Testis (tissue), 3 donors: ENCODE results near the gene CFDP1. TPM values are rescaled to one million over a fixed set of nuclear protein-coding genes. Genes with fewer than 3 reads are reported as not detected.

Experiments
- DNase-seq: peaks from one replicate; pipeline ENCODE4 v3.0.0-alpha.2; 2019
- H3K27ac ChIP-seq, 2 donors: fragments of 200-600 bp; sonication (generic); one replicate each; pipeline ENCODE4 v1.5.1; 2019
- H3K27me3 ChIP-seq: fragments of 200-600 bp; sonication (generic); one replicate; pipeline ENCODE4 v1.5.1; 2019
- H3K36me3 ChIP-seq: fragments of 200-600 bp; sonication (generic); one replicate; pipeline ENCODE4 v1.5.1; 2017; ENCODE audit warnings: low read depth; ENCODE audit errors: missing control alignments
- H3K4me1 ChIP-seq: fragments of 200-600 bp; sonication (generic); one replicate; pipeline ENCODE4 v1.5.1; 2019
- H3K4me3 ChIP-seq, 2 donors: fragments of 200-600 bp; sonication (generic); one replicate each; pipeline ENCODE4 v1.5.1; 2017 to 2019
- H3K9me3 ChIP-seq: fragments of 200-600 bp; sonication (generic); one replicate; pipeline ENCODE4 v1.5.1; 2017
- POLR2A ChIP-seq: fragments of 450-650 bp; IDR thresholded peaks from one replicate; pipeline ENCODE4 v1.6.1; 2017; ENCODE audit warnings: antibody characterized with exemption, mild to moderate bottlenecking, moderate library complexity
- WGBS, 2 donors: methylation state at CpG; one replicate each; pipeline ENCODE4 v1.1.5; 2018; 5-methylcytosine and 5-hydroxymethylcytosine counted together
- intact Hi-C: fragments of 100-400 bp; cut with DNase I; formaldehyde crosslinking; loops from one replicate; pipeline ENCODE4 v1.15.1; 2023; ENCODE audit warnings: low total_unique reads
- polyA plus RNA-seq: library from polyadenylated mRNA; stranded (reverse); fragments of 350-450 nt; fragmentation: Illumina TruSeq; extraction: RNeasy Lipid Tissue Mini Kit (QIAGEN cat#74804); gene quantifications from one replicate; pipeline ENCODE4 v1.2.3, GENCODE V29; 2014; ENCODE audit warnings: low read depth, low replicate concordance; ENCODE audit not compliant: insufficient read depth
- small RNA-seq, 2 donors: library from RNA; depleted of rRNA; stranded (forward); fragments of <200 nt; gene quantifications; one replicate each; pipeline ENCODE3, GENCODE V24; 2016
- total RNA-seq, 2 donors: library from RNA; depleted of rRNA; stranded (reverse); fragments of >200 nt; gene quantifications; one replicate each; pipeline ENCODE4 v1.2.3, GENCODE V29; 2016
- TF ChIP-seq, protein P1 (sequence below), 3 experiments: fragments of 450-650 bp in 2 of 3; fragments of 200-600 bp in 1 of 3; sonication (generic) in 1 of 3; IDR thresholded peaks; one replicate each; pipeline ENCODE4 v1.5.1; 2016 to 2019; ENCODE audit warnings: antibody characterized with exemption in 3 of 3, mild to moderate bottlenecking in 2 of 3, moderate library complexity in 1 of 3

CFDP1 gene
- total and polyA plus RNA-seq, 3 donors from 2014 or later: 111 to 133 (median 127) TPM

DNA sequence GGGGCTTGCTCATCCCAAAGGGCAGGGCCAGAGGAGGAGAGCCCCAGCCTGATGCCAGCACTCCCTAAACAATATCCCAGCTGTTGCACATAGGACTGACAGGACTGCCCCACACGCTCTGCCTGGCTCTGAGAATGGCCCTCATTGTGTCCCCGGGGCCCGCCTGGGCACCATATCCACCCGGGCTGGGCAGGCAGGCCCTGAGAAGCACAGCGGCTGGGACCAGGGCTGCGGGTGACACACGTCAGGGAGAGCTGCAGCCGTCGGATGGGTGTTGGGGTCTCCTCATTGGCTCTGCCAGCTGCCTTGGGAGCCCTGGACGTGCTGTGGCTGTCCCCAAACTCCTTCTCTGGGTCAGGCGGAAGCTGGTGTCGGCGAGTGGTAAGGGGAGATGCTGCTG is 186.1 kb downstream of the CFDP1 start:
- no peak for DNase-seq

DNA sequence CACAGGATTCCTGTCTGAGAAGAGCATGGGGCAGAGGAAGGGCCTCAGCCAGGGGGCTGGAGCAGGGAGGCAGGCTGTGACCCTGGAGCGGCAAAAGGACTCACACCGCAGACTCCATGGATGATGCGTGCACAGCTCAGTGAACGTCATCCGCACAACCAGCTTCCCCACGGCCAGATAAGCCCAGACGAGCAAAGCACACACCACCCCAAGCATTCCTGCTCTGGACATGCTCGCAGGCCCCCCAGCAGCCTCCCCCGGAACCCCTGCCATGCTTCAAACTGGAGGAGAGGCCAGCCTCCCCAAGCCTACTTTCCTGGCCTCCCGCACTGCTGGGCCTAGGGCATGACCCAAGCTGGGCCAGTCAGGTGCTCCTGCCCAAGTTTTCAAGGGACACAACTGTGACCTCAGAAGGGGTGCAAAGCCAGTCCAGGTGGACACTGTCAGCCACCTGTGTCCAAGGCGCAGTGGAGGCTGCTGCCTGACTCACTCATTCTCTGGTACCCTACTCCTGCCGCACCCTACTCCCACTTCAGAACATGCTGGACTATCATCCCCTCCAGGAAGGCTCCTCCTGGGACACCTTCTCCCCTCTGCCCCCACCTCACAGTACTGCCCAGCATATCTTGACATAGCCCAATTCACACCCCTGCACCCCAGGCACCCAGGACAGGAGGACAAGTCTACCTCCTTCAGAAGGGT is 186.6 kb downstream of the CFDP1 start:
- Histone ChIP-seq H3K27ac (peak overlapping the region; percentile 85 to 90), H3K36me3 (no peaks in the 10 kb centered on the region), H3K4me1 (peaks cover 76% of the 10 kb centered on the region), H3K9me3 (no peaks in the 10 kb centered on the region), H3K4me3 (no peak overlapping the region), H3K27me3 (no peaks in the 10 kb centered on the region)
- TF ChIP-seq POLR2A: no peak
- TF ChIP-seq, protein P1, sequence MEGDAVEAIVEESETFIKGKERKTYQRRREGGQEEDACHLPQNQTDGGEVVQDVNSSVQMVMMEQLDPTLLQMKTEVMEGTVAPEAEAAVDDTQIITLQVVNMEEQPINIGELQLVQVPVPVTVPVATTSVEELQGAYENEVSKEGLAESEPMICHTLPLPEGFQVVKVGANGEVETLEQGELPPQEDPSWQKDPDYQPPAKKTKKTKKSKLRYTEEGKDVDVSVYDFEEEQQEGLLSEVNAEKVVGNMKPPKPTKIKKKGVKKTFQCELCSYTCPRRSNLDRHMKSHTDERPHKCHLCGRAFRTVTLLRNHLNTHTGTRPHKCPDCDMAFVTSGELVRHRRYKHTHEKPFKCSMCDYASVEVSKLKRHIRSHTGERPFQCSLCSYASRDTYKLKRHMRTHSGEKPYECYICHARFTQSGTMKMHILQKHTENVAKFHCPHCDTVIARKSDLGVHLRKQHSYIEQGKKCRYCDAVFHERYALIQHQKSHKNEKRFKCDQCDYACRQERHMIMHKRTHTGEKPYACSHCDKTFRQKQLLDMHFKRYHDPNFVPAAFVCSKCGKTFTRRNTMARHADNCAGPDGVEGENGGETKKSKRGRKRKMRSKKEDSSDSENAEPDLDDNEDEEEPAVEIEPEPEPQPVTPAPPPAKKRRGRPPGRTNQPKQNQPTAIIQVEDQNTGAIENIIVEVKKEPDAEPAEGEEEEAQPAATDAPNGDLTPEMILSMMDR (IDR thresholded peaks at IDR 0.05): no peak
- WGBS, 2 donors: 74 to 78% methylated on average over 11 to 12 of the region's 12 CpGs
- intact Hi-C loops: no loop called here
- peak; percentile 19 for DNase-seq

More for the DNA sequence above, 186.1 kb downstream of the CFDP1 start:
- intact Hi-C loops: no loop called here
- WGBS, 2 donors: 69% methylated on average over 11 of the region's 13 CpGs; no CpG with 5 or more reads in 1 of the 2 donors
- H3K4me1 ChIP-seq: peaks cover 82% of the 10 kb centered on the region
- no peaks in the 10 kb centered on the region for H3K27me3 ChIP-seq
- no peaks in the 10 kb centered on the region for H3K9me3 ChIP-seq
- no peak for TF ChIP-seq POLR2A
- TF ChIP-seq, protein P1 (IDR thresholded peaks at IDR 0.05): no peak
- no peak overlapping the region for H3K4me3 ChIP-seq
- H3K36me3 ChIP-seq: no peaks in the 10 kb centered on the region
- H3K27ac ChIP-seq: peak overlapping the region; percentile 80 to 90

DNA sequence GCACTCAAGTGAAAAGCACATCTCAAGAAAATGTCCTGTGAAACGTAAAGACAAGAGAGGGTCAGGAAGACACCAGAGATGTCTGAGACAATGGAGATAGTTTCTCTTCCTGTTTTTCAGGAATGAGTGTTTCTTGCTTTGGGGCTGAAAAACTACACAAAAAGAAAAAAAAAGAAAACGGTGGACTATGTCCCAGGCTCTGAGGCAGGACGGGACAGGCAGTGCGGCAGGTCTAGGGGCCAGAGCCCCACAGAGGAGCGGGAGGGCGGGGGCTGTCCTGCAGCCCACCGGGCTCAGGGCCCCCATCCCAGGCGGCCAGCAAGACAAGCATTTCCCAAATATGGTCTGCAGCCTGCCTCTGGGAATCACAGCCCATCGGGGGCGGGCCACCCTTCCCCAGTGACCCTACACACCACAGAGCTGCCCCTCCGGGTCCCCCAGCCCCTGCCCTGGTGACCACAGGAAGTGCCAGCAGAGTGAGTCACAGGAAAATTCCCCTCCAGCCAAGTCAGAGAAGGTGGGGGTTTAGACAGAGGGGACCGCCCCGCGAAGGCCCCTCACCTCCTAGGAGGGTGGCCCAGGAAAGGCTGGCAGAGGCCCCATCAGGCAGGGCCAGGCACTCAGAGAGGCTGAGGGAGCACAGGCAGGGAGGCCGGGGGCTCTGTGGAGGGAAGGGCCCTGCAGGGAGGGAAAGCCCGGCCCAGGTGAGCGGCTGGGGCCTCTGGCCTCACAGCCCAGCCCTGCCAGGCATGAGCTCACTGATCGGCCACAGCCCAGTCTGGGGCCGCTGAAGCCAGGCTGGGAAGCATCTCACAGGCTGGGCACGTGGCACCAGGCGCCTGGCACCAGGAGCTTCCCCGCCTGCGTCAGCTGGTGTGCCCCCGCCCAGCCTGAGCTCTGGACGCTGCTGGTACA is 188.2 kb downstream of the CFDP1 start:
- TF ChIP-seq, protein P1 (IDR thresholded peaks at IDR 0.05): no peak
- TF ChIP-seq POLR2A: no peak
- WGBS, 2 donors: 32 to 39% methylated on average over 19 of the region's 25 CpGs
- DNase-seq: peak; percentile 90
- Histone ChIP-seq H3K9me3 (no peaks in the 10 kb centered on the region), H3K4me1 (peaks cover 84% of the 10 kb centered on the region), H3K27ac (peak overlapping the region; percentile 85 to 90), H3K36me3 (no peaks in the 10 kb centered on the region), H3K27me3 (no peaks in the 10 kb centered on the region), H3K4me3 (no peak overlapping the region)
- intact Hi-C loops: no loop called here

DNA sequence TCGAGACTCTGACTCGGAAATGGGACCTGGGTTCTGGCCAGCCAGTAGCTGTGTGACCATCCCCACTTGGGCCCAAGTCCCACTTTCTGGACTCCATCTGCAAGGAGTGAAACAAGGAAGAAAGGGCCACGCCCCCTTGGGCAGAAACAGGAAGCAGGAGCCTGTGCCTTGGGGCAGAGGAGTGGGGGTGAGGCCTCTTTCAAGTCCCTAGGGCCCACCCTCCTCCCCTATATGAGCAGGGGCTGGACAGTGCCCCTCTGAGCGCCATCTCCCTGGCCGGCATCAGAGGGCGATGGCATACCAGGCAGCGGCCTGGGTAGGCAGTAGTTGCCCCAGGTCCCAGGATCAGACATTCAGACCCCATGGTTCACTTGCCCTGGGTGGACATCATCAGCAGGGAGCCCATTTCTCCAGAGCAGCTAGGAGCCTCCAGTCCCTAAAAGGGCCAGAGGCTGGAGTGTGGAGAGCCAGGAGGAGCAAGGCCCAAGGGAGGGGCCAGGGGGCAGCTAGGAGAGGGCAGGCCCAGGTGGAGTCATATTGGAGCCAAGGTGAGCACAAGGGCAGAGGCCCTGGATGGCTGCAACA is 189.0 kb downstream of the CFDP1 start:
- peaks cover 84% of the 10 kb centered on the region for H3K4me1 ChIP-seq
- WGBS, 2 donors: 56 to 74% methylated on average over 6 to 7 of the region's 7 CpGs
- no peak overlapping the region for H3K4me3 ChIP-seq
- TF ChIP-seq, protein P1 (IDR thresholded peaks at IDR 0.05): no peak
- TF ChIP-seq POLR2A: no peak
- no peaks in the 10 kb centered on the region for H3K27me3 ChIP-seq
- DNase-seq: peak; percentile 57
- no peaks in the 10 kb centered on the region for H3K9me3 ChIP-seq
- H3K36me3 ChIP-seq: no peaks in the 10 kb centered on the region
- H3K27ac ChIP-seq: peak overlapping the region; percentile 85 to 90
- intact Hi-C loops: no loop called here

Small RNA genes within 50 kb of the gene (small RNA-seq; reads per million reads assigned to genes)
- 0 reads per million in 2 donors for gene RF00598
- gene RNU6-758P: 0 reads per million in 2 donors

Other genes starting within 250 kb of the CFDP1 start
- 1 to 10 TPM in 1 of 2 donors, under 1 TPM in 1; 0.63 to 1.1 TPM for gene CTRB2, start 226.3 kb downstream of the CFDP1 start, total RNA-seq
- gene CTRB2, start 226.3 kb downstream of the CFDP1 start, polyA plus RNA-seq: 0.69 TPM
- gene CTRB1, start 214.5 kb downstream of the CFDP1 start, total RNA-seq: 1 to 10 TPM in 1 of 2 donors, not detected in 1; 1.2 TPM
- not detected for gene CTRB1, start 214.5 kb downstream of the CFDP1 start, polyA plus RNA-seq
- gene BCAR1, start 181.9 kb downstream of the CFDP1 start, total RNA-seq: 100 to 1,000 TPM; 139 to 201 TPM
- gene BCAR1, start 181.9 kb downstream of the CFDP1 start, polyA plus RNA-seq: 83.8 TPM
- gene TMEM170A, start 31.2 kb upstream of the CFDP1 start, total RNA-seq: 10 to 100 TPM; 44.3 to 54.2 TPM
- gene TMEM170A, start 31.2 kb upstream of the CFDP1 start, polyA plus RNA-seq: 42.2 TPM
- 1 to 10 TPM; 6.1 to 9.4 TPM for gene CHST6, start 61.9 kb upstream of the CFDP1 start, total RNA-seq
- 1.1 TPM for gene CHST6, start 61.9 kb upstream of the CFDP1 start, polyA plus RNA-seq
- gene CHST5, start 102.6 kb upstream of the CFDP1 start, total RNA-seq: under 1 TPM; 0.55 to 0.74 TPM
- 0.26 TPM for gene CHST5, start 102.6 kb upstream of the CFDP1 start, polyA plus RNA-seq
- 10 to 100 TPM; 21.2 to 25.4 TPM for gene TMEM231, start 122.7 kb upstream of the CFDP1 start, total RNA-seq
- gene TMEM231, start 122.7 kb upstream of the CFDP1 start, polyA plus RNA-seq: 29.2 TPM
- 100 to 1,000 TPM; 113 to 122 TPM for gene GABARAPL2, start 132.9 kb upstream of the CFDP1 start, total RNA-seq
- gene GABARAPL2, start 132.9 kb upstream of the CFDP1 start, polyA plus RNA-seq: 157 TPM
- gene ADAT1, start 189.8 kb upstream of the CFDP1 start, total RNA-seq: 100 to 1,000 TPM; 104 to 172 TPM
- gene ADAT1, start 189.8 kb upstream of the CFDP1 start, polyA plus RNA-seq: 84.2 TPM
- gene KARS1, start 214.2 kb upstream of the CFDP1 start, total RNA-seq: 100 to 1,000 TPM; 137 to 139 TPM
- 254 TPM for gene KARS1, start 214.2 kb upstream of the CFDP1 start, polyA plus RNA-seq
- gene TERF2IP, start 214.3 kb upstream of the CFDP1 start, total RNA-seq: 100 to 1,000 TPM; 153 to 161 TPM
- gene TERF2IP, start 214.3 kb upstream of the CFDP1 start, polyA plus RNA-seq: 124 TPM
- under 1 TPM in 1 of 2 donors, not detected in 1; 0.31 TPM for gene CPHXL2, start 243.5 kb upstream of the CFDP1 start, total RNA-seq
- gene CPHXL2, start 243.5 kb upstream of the CFDP1 start, polyA plus RNA-seq: not detected